Fibroblast of lung (primary cell): ENCODE data around the gene CCDC120. TPM values are rescaled to one million over a fixed set of nuclear protein-coding genes. Genes with fewer than 3 reads are reported as not detected.

Experiments
- DNase-seq, 2 donors: peaks; one replicate each; pipeline versions ENCODE4 v3.0.0 to v3.0.0-alpha.2; 2010; ENCODE audit warnings: low read depth in 2 of 2
- H2AFZ ChIP-seq: 2 replicates; pipeline ENCODE4 v1.5.1; 2012; ENCODE audit warnings: low read length, control low read depth, inconsistent platforms
- H3K27ac ChIP-seq: 2 replicates; pipeline ENCODE4 v1.5.1; 2011; ENCODE audit warnings: low read length, control low read depth; ENCODE audit not compliant: insufficient read depth
- H3K27me3 ChIP-seq: 2 replicates; pipeline ENCODE4 v1.5.1; 2011; ENCODE audit warnings: mild to moderate bottlenecking, low read length; ENCODE audit not compliant: control insufficient read depth, insufficient read depth
- H3K36me3 ChIP-seq: 2 replicates; pipeline ENCODE4 v1.5.1; 2011; ENCODE audit warnings: low read length; ENCODE audit not compliant: control insufficient read depth, insufficient read depth
- H3K4me1 ChIP-seq: 2 replicates; pipeline ENCODE4 v1.5.1; 2011; ENCODE audit warnings: low read length; ENCODE audit not compliant: control insufficient read depth, insufficient read depth; ENCODE audit errors: extremely low read depth
- H3K4me2 ChIP-seq: 2 replicates; pipeline ENCODE4 v1.5.1; 2011; ENCODE audit warnings: low read length, control low read depth; ENCODE audit not compliant: insufficient read depth; ENCODE audit errors: extremely low read depth
- H3K4me3 ChIP-seq, 4 experiments: fragments of 200-600 bp in 1 of 4; sonication (generic) in 1 of 4; replicated peaks in 1 of 4; 2 replicates each; pipeline ENCODE4 v1.5.1; 2011 to 2016; ENCODE audit warnings: low read length in 4 of 4, low read depth in 3 of 4, mild to moderate bottlenecking in 3 of 4, control low read depth in 2 of 4, inconsistent platforms in 1 of 4, mixed read lengths in 1 of 4; ENCODE audit not compliant: insufficient read depth in 1 of 4; ENCODE audit errors: control extremely low read depth in 1 of 4
- H3K79me2 ChIP-seq: 2 replicates; pipeline ENCODE4 v1.5.1; 2012; ENCODE audit warnings: mild to moderate bottlenecking, low read length, inconsistent platforms; ENCODE audit not compliant: control insufficient read depth, insufficient read depth
- H3K9ac ChIP-seq: 2 replicates; pipeline ENCODE4 v1.5.1; 2011; ENCODE audit warnings: mild to moderate bottlenecking, low read length, control low read depth; ENCODE audit not compliant: insufficient read depth
- H3K9me3 ChIP-seq: 2 replicates; pipeline ENCODE4 v1.5.1; 2012; ENCODE audit warnings: low read depth, low read length; ENCODE audit not compliant: control insufficient read depth, insufficient read depth
- H4K20me1 ChIP-seq: 2 replicates; pipeline ENCODE4 v1.5.1; 2011; ENCODE audit warnings: low read length; ENCODE audit not compliant: control insufficient read depth, insufficient read depth; ENCODE audit errors: extremely low read depth
- CTCF ChIP-seq, 2 donors: IDR thresholded peaks in 1 of 2; conservative IDR thresholded peaks in 1 of 2; 1 replicate in 1 of 2; 2 replicates in 1 of 2; pipeline ENCODE4 v1.5.1; 2011 to 2012; ENCODE audit warnings: low read length in 2 of 2, control low read depth in 1 of 2, inconsistent platforms in 1 of 2, low read depth in 1 of 2, mild to moderate bottlenecking in 1 of 2
- EZH2 ChIP-seq: IDR thresholded peaks from 2 replicates; pipeline ENCODE4 v1.5.1; 2012; ENCODE audit warnings: low read length, control low read depth, mild to moderate bottlenecking; ENCODE audit errors: missing control alignments
- polyA plus RNA-seq, 2 donors: library from polyadenylated mRNA; depleted of rRNA in 1 of 2; stranded (reverse) in 1 of 2; unstranded in 1 of 2; fragments of >200 nt; gene quantifications; 2 replicates each; pipeline ENCODE4 v1.2.1, GENCODE V29; 2011 to 2012; ENCODE audit warnings: missing spikeins in 1 of 2
- total RNA-seq: library from RNA; depleted of rRNA; stranded (reverse); fragments of >200 nt; gene quantifications from 2 replicates; pipeline ENCODE4 v1.2.1, GENCODE V29; 2014

The CCDC120 gene
- total and polyA plus RNA-seq, 2 donors (not counting 1 experiment from before 2014, with no cell fraction given) = 0.52 to 0.66 TPM

GRCh38 chrX:49116076-49116475 is 57.3 kb downstream of the CCDC120 start:
- no peak for DNase-seq
- H3K9me3 ChIP-seq = no peaks in the 10 kb centered on the region
- H3K4me2 ChIP-seq = no peak overlapping the region
- H4K20me1 ChIP-seq = no peaks in the 10 kb centered on the region
- no peak overlapping the region for H3K27ac ChIP-seq
- no peak overlapping the region for H2AFZ ChIP-seq
- H3K4me3 ChIP-seq = no peak overlapping the region
- TF ChIP-seq EZH2 (no peak), CTCF (conservative IDR thresholded peaks at IDR 0.05 in 1 of 2, IDR thresholded peaks at IDR 0.05 in 1 of 2; ENCODE audit: low read depth in 1 of 2, low read length in 2 of 2) (no peak)
- no peaks in the 10 kb centered on the region for H3K4me1 ChIP-seq
- no peaks in the 10 kb centered on the region for H3K79me2 ChIP-seq
- H3K36me3 ChIP-seq = peaks cover 7% of the 10 kb centered on the region
- no peak overlapping the region for H3K9ac ChIP-seq
- no peaks in the 10 kb centered on the region for H3K27me3 ChIP-seq

- peaks cover 7% of the 10 kb centered on the region for H3K36me3 ChIP-seq
- H3K9ac ChIP-seq = no peak overlapping the region
- DNase-seq = no peak
- no peaks in the 10 kb centered on the region for H3K79me2 ChIP-seq
- H3K4me3 ChIP-seq = no peak overlapping the region
- no peaks in the 10 kb centered on the region for H3K9me3 ChIP-seq
- H2AFZ ChIP-seq = no peak overlapping the region
- no peaks in the 10 kb centered on the region for H3K27me3 ChIP-seq
- H4K20me1 ChIP-seq = no peaks in the 10 kb centered on the region
- TF ChIP-seq CTCF (conservative IDR thresholded peaks at IDR 0.05 in 1 of 2, IDR thresholded peaks at IDR 0.05 in 1 of 2; ENCODE audit: low read depth in 1 of 2, low read length in 2 of 2) = no peak
- TF ChIP-seq EZH2 = no peak
- no peak overlapping the region for H3K4me2 ChIP-seq
- no peaks in the 10 kb centered on the region for H3K4me1 ChIP-seq
- no peak overlapping the region for H3K27ac ChIP-seq
These were observed 57.9 kb downstream of the CCDC120 start for GRCh38 chrX:49116716-49117115.

- TF ChIP-seq EZH2 = no peak
- no peak for TF ChIP-seq CTCF (conservative IDR thresholded peaks at IDR 0.05 in 1 of 2, IDR thresholded peaks at IDR 0.05 in 1 of 2; ENCODE audit: low read depth in 1 of 2, low read length in 2 of 2)
These were observed 58.8 kb downstream of the CCDC120 start for GRCh38 chrX:49117581-49117980.

More at GRCh38 chrX:49117581-49117980, 58.8 kb downstream of the CCDC120 start:
- no peak overlapping the region for H3K4me3 ChIP-seq
- no peaks in the 10 kb centered on the region for H3K27me3 ChIP-seq
- H3K27ac ChIP-seq = no peak overlapping the region
- DNase-seq = no peak
- H3K4me2 ChIP-seq = no peak overlapping the region
- H3K4me1 ChIP-seq = no peaks in the 10 kb centered on the region
- no peak overlapping the region for H2AFZ ChIP-seq
- H3K9me3 ChIP-seq = no peaks in the 10 kb centered on the region
- H3K9ac ChIP-seq = no peak overlapping the region
- no peaks in the 10 kb centered on the region for H4K20me1 ChIP-seq
- peaks cover 7% of the 10 kb centered on the region for H3K36me3 ChIP-seq
- peaks cover 7% of the 10 kb centered on the region for H3K79me2 ChIP-seq

Other genes with a start within 250 kb of the CCDC120 start
- not detected in 2 replicates for gene ERAS, start 232.5 kb upstream of the CCDC120 start, total RNA-seq
- gene ERAS, start 232.5 kb upstream of the CCDC120 start, polyA plus RNA-seq = 0.05 TPM in 1 of 2 replicates, not detected in the other
- gene PCSK1N, start 223.4 kb upstream of the CCDC120 start, total RNA-seq = 0.17 and 0.51 TPM in 2 replicates
- 0.08 TPM in 1 of 2 replicates, not detected in the other for gene PCSK1N, start 223.4 kb upstream of the CCDC120 start, polyA plus RNA-seq
- gene TIMM17B, start 161.2 kb upstream of the CCDC120 start, total RNA-seq = 22.3 and 32.0 TPM in 2 replicates
- 19.0 and 24.8 TPM in 2 replicates for gene TIMM17B, start 161.2 kb upstream of the CCDC120 start, polyA plus RNA-seq
- gene PQBP1, start 161.1 kb upstream of the CCDC120 start, total RNA-seq = 57.0 and 70.9 TPM in 2 replicates
- 41.1 and 57.0 TPM in 2 replicates for gene PQBP1, start 161.1 kb upstream of the CCDC120 start, polyA plus RNA-seq
- gene SLC35A2, start 147.4 kb upstream of the CCDC120 start, total RNA-seq = 8.5 and 9.6 TPM in 2 replicates
- gene SLC35A2, start 147.4 kb upstream of the CCDC120 start, polyA plus RNA-seq = 33.0 and 41.2 TPM in 2 replicates
- gene PIM2, start 140.0 kb upstream of the CCDC120 start, total RNA-seq = 2.3 and 3.1 TPM in 2 replicates
- gene PIM2, start 140.0 kb upstream of the CCDC120 start, polyA plus RNA-seq = 3.7 and 5.0 TPM in 2 replicates
- gene OTUD5, start 101.4 kb upstream of the CCDC120 start, total RNA-seq = 23.6 and 33.0 TPM in 2 replicates
- gene OTUD5, start 101.4 kb upstream of the CCDC120 start, polyA plus RNA-seq = 41.4 and 46.6 TPM in 2 replicates
- gene KCND1, start 87.2 kb upstream of the CCDC120 start, total RNA-seq = 0.77 and 1.3 TPM in 2 replicates
- 0.25 and 0.41 TPM in 2 replicates for gene KCND1, start 87.2 kb upstream of the CCDC120 start, polyA plus RNA-seq
- gene GRIPAP1, start 56.7 kb upstream of the CCDC120 start, total RNA-seq = 20.5 and 26.4 TPM in 2 replicates
- gene GRIPAP1, start 56.7 kb upstream of the CCDC120 start, polyA plus RNA-seq = 18.5 and 18.6 TPM in 2 replicates
- gene TFE3, start 15.6 kb upstream of the CCDC120 start, total RNA-seq = 24.7 and 36.8 TPM in 2 replicates
- gene TFE3, start 15.6 kb upstream of the CCDC120 start, polyA plus RNA-seq = 18.9 and 22.2 TPM in 2 replicates
- 6.4 and 11.9 TPM in 2 replicates for gene PRAF2, start 15.0 kb downstream of the CCDC120 start, total RNA-seq
- gene PRAF2, start 15.0 kb downstream of the CCDC120 start, polyA plus RNA-seq = 33.1 and 33.5 TPM in 2 replicates
- 59.8 TPM in 2 replicates for gene WDR45, start 20.9 kb downstream of the CCDC120 start, total RNA-seq
- 69.4 and 76.4 TPM in 2 replicates for gene WDR45, start 20.9 kb downstream of the CCDC120 start, polyA plus RNA-seq
- gene GPKOW, start 64.7 kb downstream of the CCDC120 start, total RNA-seq = 15.7 and 19.8 TPM in 2 replicates
- gene GPKOW, start 64.7 kb downstream of the CCDC120 start, polyA plus RNA-seq = 20.2 and 21.0 TPM in 2 replicates
- gene MAGIX, start 103.8 kb downstream of the CCDC120 start, total RNA-seq = 1.0 and 1.7 TPM in 2 replicates
- gene MAGIX, start 103.8 kb downstream of the CCDC120 start, polyA plus RNA-seq = 0.34 and 0.40 TPM in 2 replicates
- 10.5 and 23.3 TPM in 2 replicates for gene PLP2, start 112.9 kb downstream of the CCDC120 start, total RNA-seq
- 212 and 317 TPM in 2 replicates for gene PLP2, start 112.9 kb downstream of the CCDC120 start, polyA plus RNA-seq
- 4.6 and 7.4 TPM in 2 replicates for gene PRICKLE3, start 127.4 kb downstream of the CCDC120 start, total RNA-seq
- 2.7 and 3.5 TPM in 2 replicates for gene PRICKLE3, start 127.4 kb downstream of the CCDC120 start, polyA plus RNA-seq
- 0.17 and 0.26 TPM in 2 replicates for gene SYP, start 141.2 kb downstream of the CCDC120 start, total RNA-seq
- 0.08 and 0.15 TPM in 2 replicates for gene SYP, start 141.2 kb downstream of the CCDC120 start, polyA plus RNA-seq
- gene CACNA1F, start 174.3 kb downstream of the CCDC120 start, total RNA-seq = 0.17 and 0.26 TPM in 2 replicates
- gene CACNA1F, start 174.3 kb downstream of the CCDC120 start, polyA plus RNA-seq = not detected in 2 replicates
- gene CCDC22, start 176.5 kb downstream of the CCDC120 start, total RNA-seq = 7.2 and 8.9 TPM in 2 replicates
- gene CCDC22, start 176.5 kb downstream of the CCDC120 start, polyA plus RNA-seq = 4.6 and 7.4 TPM in 2 replicates
- under 0.01 TPM in 1 of 2 replicates, not detected in the other for gene FOXP3, start 205.7 kb downstream of the CCDC120 start, total RNA-seq
- gene FOXP3, start 205.7 kb downstream of the CCDC120 start, polyA plus RNA-seq = 0.03 TPM in 1 of 2 replicates, not detected in the other
- gene PPP1R3F, start 210.8 kb downstream of the CCDC120 start, total RNA-seq = 6.8 and 10.8 TPM in 2 replicates
- gene PPP1R3F, start 210.8 kb downstream of the CCDC120 start, polyA plus RNA-seq = 0.93 and 0.95 TPM in 2 replicates
- not detected in 2 replicates for gene GAGE10, start 244.6 kb downstream of the CCDC120 start, total RNA-seq
- not detected in 2 replicates for gene GAGE10, start 244.6 kb downstream of the CCDC120 start, polyA plus RNA-seq